Activated CD8-positive, alpha-beta memory T cell treated with anti-CD3 and anti-CD28 coated beads for 36 hours (primary cell): Measurements from ENCODE around the gene GCH1. TPM values are rescaled to one million over a fixed set of nuclear protein-coding genes. Genes with fewer than 3 reads are reported as not detected.

Source experiments
- CTCF ChIA-PET: fragments of 350-600 bp; sonication (Branson Sonifier 250); formaldehyde crosslinking; loops from one replicate; lab custom pipeline; 2021; ENCODE audit warnings: antibody characterized with exemption; lab: Charles Lee
- POLR2A ChIA-PET: fragments of 350-600 bp; sonication (Branson Sonifier 250); formaldehyde crosslinking; loops from one replicate; lab custom pipeline; 2021; ENCODE audit warnings: antibody characterized with exemption; lab: Charles Lee
- total RNA-seq, 2 experiments: library from RNA; stranded (reverse); gene quantifications; one replicate each; pipeline ENCODE4 v1.2.3, GENCODE V29; 2021

Gene GCH1
- total RNA-seq, 2 experiments from 2014 or later: 29.7 to 32.5 TPM

DNA sequence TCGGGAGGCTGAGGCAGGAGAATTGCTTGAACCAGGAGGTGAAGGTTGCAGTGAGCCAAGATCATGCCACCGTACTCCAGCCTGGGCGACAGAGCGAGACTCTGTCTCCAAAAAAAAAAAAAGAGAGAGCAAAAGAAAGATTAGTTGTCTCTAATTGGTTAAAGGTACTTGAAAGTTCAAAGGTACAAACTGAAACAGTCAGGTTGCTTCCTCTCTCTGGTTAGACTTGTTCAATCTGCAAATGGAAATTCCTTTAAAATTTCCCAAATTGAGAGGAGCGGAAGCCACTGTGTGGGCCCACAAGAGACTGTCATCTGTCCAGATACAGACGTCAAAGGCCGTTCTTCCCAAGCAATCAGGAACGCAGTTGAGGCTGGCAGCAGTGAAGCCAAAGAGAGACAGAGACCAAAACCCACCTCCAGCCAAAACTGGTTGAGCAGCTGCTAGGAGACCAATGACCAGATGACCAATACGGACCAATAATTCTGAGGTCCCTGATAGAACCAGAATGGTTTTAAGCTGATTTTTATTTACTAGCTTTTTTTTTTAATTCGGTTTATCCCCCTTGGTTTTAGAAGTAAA lies 63.6 kb downstream of the GCH1 start:
- CTCF ChIA-PET: no interaction called here
- POLR2A ChIA-PET: no interaction called here

DNA sequence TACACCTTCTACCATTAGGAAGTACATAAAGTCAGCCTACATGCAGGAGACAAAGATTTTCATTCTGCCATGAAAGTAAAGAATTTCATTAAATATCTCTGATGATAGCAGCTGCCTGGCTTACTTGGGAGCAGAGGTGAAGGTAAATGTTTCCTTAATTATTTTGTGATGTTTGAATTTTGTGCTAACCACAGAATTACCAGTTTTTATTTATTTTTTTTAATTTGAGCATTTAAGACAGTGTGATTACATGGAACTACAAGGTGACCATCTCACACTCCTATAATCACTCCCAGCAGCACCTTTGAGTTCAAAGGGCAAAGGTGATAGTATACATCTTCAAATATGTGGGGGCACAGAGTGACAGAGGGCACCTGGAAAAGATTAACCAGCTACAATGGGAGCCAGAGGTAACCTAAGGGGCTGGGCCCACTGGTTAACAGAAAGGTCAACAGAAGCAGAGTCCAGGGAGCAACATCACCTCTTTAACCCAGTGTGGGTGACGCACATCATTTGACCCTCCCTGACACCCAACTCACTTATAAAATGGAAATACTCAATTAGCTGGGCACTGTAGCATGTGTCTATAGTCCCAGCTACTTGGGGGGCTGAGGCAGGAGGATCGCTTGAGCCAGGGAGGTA lies 65.0 kb downstream of the GCH1 start:
- CTCF ChIA-PET: interaction anchor here (0.7 kb wide), 1 partner anchor 30 kb away, joined by 4 read pairs; no protein-coding TSS in a partner anchor
- POLR2A ChIA-PET: no interaction called here

DNA sequence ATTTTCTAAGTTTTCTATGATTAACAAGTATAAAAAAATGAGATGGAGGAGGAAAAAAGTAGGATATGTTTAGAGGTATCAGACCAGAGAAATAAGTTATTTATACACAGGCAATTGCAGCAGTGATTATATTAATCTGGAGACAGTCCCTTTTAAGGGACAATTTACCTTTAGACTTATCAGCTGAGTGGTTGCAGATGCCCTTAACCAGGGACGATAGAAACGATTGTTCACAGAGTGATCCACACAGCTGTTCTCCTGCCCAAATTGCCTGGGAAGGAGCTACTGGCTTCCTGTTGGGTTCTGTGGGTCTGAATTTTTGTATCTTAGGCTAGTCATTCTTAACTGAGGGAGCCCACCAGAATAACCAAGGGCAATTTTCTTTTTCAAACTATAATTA lies 66.4 kb downstream of the GCH1 start:
- ChIA-PET CTCF (no interaction called here), POLR2A (no interaction called here)

DNA sequence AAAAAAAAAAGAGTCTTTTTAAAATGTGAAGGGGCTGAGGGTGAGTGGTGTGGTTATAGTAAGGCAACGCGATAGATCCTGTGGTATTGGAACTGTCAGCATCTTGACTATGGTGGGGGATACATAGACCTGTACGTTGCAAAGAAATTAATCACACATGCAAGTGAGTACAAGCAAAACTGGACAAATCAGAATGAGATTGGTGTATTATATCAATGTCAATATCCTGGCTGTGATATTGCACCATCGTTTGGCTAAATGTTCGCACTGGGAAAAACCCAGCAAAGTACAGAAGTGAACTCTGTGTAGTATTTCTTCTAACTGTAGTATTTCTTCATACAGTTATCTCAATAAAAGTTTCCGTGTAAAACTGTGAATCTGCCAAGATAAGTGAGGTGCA lies 67.9 kb downstream of the GCH1 start:
- ChIA-PET POLR2A (no interaction called here), CTCF (no interaction called here)

DNA sequence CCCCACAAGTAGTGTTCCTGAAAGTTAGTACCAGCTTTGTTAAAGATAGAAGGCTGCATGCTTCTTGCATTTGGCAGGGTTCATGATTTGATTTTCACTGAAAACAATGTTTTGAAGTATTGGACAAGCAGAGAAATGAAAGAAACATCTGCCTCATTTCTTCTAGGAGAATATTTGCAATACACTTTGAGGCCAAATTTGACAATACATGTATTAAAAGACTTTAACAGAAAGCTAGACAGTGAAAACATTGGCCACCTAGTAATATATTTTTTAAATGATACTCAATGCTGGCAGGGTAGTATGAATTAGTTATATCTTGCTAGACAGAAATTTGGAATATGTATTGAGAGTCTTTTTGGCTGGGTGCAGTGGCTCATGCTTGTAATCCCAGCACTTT lies 68.5 kb downstream of the GCH1 start:
- ChIA-PET POLR2A (no interaction called here), CTCF (no interaction called here)

DNA sequence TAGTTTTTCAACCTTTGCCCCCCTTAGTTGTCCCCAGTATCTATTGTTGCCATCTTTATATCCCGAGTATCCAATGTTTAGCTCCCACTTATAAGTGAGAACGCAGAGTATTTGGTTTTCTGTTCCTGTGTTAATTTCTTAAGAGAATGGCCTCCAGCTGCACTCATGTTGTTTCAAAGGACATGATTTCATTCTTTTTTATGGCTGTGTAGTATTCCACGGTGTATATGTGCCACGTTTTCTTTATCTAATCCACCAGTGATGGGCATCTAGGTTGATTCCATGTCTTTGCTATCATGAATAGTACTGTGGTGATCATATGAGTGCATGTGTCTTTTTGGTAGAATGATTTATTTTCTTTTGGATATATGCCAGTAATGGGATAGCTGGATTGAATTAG lies 72.0 kb downstream of the GCH1 start:
- ChIA-PET CTCF (interaction anchor here (0.7 kb wide), 1 partner anchor 10 kb away, joined by 3 read pairs; no protein-coding TSS in a partner anchor), POLR2A (no interaction called here)

DNA sequence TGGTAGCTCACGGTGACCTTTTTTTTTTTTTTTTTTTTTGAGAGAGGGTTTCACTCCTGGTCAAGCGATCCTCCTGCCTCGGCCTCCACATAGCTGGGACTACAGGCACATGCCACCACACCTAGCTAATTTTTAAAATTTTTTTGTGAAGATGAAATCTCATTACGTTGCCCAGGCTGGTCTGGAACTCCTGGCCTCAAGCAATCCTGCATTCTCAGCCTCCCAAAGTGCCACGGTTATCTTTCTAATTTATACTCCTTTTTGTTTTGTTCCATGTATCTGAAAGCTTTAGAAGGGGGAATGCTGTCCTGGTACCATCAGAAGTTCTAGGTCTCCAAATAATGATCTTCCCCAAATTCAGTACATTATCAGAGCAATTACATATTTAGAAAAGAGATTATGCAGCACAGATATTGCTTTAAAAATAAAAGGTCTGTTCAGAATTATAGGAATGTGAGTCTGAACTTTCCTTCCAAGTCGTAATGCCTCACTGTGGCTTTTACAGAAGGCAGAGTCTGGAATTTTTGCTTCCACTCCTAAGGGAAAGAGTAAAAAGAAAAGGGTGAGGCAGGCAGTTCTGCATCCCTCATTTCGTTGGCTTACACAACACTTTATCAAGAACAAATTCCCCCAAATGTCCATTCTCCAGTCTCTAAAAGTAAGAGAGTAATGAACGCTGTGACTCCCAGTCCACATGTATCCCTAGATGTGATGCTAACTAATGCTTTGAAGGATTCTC lies 73.0 kb downstream of the GCH1 start:
- CTCF ChIA-PET: interaction anchor here (0.6 kb wide), 1 partner anchor 13 kb away, joined by 3 read pairs; no protein-coding TSS in a partner anchor
- POLR2A ChIA-PET: interaction anchor here (0.6 kb wide), 1 partner anchor 211 kb away, joined by 3 read pairs; no protein-coding TSS in a partner anchor

DNA sequence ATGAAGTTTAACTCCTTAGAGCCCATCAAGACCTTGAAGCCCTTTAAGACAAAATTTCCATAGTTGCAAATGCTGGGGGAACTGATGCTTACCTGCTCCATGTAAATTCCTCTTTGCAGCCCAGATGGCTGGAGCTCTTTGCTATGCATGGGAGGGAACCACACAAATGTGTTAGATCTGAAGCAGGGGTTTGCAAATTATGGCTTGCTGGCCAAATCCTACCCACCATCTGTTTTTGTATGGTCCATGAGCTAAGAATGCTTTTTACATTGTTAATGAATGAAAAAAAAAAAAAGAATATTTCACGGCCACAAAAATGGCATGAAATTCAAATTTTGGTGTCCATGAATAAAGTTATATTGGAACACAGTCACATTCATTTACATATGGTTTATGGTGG lies 74.6 kb downstream of the GCH1 start:
- ChIA-PET CTCF (interaction anchor here (0.7 kb wide), 1 partner anchor 443 kb away, joined by 3 read pairs; no protein-coding TSS in a partner anchor), POLR2A (no interaction called here)

DNA sequence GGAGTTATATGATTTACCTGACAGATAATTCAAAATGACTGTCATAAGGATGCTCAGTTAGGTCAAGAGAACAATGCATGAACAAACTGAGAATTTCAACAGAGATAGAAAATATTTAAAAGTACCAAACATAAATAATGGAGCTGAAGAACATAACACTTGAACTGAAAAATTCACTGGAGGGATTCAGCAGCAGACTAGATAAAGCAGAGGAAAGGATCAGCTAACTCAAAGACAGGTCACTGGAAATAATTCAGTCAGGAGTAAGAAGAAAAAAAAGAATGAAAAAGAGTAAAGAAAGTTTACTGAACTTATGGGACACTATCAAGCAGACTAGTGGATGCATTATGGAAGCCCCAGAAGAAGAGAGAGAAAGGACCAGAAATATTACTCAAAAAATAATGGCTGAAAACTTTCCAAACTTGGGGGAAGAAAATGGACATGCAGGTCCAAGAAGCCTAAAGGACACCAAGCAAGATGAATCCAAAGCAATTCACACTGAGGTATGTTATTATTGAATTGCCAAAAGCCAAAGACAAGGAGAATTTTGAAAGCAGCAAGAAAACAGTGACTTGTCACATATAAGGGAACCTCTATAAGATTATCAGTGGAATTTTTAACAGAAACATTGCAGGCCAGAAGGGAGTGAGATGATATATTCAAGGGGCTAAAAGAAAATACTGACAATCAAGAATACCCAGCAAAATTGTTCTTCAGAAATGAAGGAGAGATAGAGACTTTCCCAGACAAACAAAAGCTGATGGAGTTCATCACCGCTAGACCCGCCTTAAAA lies 78.7 kb downstream of the GCH1 start:
- ChIA-PET CTCF (no interaction called here), POLR2A (no interaction called here)

DNA sequence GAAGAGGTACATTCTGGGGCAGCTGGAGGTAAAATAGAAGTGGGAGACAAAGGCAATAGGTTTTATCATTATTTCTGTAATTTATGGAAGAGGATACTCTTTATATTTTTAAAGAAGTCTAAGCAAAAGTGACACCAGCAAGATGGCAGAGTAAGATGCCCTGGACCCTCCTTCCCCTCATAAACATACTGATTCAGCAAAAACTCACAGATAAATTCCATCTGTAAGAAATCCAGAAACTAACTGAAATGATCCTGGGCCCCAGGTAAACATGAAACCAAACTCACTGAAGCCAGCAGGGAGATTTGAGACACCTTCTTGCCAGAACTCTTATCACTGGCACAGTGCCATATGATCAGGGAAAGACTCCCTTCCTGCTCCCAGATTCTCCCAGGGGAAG lies 79.9 kb downstream of the GCH1 start:
- CTCF ChIA-PET: no interaction called here

DNA sequence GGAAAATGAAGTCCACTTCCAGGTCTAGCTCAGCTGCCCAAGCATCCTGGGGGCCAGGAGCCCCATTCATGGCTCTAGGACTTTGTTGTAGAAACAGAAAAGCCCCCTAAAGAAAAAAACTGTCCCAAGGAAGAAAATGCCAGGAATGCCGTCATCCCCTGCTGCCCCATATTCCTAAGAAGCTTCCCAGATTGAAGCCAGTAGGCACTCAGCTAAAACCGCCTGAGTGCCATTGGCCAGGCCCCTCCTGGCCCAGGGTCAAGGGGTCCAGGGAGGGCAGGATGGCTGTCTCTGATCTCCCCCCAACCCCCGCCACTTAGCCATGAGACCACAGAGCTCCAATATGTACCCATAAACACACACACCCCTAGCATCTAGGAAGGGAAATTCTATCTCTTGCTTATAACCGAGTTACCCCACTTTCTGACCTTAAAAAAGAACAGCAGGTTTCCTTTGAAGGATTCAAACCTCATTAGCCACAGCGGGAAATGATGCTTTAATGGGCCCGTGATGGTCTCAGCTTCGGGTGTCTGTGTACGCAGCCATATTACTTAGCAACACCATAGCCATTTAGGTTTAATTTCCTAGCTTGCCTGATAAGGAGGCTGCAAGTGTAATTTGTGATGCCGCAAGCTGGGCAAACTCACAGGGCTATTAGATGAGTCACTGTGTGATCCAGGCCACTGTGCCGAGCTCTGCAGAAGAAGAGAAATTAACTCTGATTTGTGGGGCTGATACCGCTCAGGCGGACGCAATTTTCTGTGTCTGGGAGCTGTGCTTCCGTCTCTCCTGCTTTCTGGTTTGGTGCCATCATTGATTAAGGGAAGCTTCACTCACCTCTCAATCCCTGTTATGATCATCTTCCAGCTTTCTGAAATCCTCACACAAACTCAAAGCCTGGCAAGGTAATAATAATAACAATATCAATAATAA lies 84.2 kb downstream of the GCH1 start:
- CTCF ChIA-PET: interaction anchor here (1.0 to 2.0 kb wide), 2 partner anchors 13 to 157 kb away, joined by 3 to 8 read pairs; no protein-coding TSS in a partner anchor
- POLR2A ChIA-PET: no interaction called here

More for the DNA sequence above, 79.9 kb downstream of the GCH1 start:
- POLR2A ChIA-PET: no interaction called here

DNA sequence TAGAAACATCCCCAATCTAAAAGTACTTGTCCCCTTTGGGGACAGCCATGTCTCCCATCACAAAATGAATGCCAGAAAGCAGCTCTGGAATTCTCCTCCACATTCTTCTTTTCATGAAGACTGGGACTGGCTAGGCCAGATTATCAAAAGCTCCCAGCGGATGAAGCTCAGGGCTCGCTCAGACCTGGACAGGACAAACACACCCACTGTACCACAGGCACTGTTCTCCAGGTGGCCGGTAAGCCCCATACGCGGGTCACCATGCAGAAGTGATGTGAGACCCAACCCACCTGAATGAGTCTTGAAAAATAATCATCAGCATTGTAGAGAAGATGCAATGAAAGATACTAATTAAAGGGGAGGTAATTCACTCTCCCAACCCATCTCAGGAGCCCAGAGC lies 85.1 kb downstream of the GCH1 start:
- ChIA-PET CTCF (interaction anchor here (2.0 kb wide), 1 partner anchor 12 kb away, joined by 8 read pairs; no protein-coding TSS in a partner anchor), POLR2A (no interaction called here)

DNA sequence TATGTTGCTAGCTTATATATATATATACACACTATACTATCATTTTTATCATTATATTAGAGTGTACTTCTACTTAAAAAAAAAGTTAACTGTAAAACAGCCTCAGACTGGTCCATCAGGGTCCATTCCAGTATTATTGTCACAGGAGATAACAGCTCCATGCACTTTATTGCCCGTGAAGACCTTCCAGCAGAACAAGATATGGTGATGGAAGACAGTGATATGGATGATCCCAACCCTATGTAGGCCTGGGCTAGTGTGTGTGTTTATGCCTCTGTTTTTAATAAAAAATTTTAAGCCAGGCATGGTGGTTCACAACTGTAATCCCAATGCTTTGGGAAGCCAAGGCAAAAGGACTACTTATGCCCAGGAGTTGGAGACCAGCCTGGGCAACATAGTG lies 86.2 kb downstream of the GCH1 start:
- ChIA-PET CTCF (interaction anchor here (0.7 kb wide), 1 partner anchor 11 kb away, joined by 3 read pairs; no protein-coding TSS in a partner anchor), POLR2A (no interaction called here)

DNA sequence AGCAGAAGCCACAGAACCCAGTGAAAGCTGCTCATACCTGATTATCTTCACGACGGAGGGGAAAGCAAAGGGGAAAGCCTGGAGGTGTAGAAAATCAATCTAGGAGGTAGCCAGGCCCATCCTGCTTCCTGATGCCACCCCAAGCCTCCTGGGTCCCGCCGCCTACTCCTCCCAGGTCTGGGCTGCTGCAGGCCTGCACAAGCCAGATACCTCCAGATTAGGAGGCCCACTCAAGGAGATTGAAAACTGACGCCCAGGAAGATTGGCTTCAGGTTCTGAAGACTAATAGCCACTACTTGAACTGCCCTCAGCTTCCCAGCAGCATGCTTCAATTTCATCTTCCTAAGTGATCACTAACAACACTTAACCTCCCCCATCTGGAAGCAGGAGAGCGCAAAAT lies 87.1 kb downstream of the GCH1 start:
- ChIA-PET POLR2A (no interaction called here), CTCF (no interaction called here)

DNA sequence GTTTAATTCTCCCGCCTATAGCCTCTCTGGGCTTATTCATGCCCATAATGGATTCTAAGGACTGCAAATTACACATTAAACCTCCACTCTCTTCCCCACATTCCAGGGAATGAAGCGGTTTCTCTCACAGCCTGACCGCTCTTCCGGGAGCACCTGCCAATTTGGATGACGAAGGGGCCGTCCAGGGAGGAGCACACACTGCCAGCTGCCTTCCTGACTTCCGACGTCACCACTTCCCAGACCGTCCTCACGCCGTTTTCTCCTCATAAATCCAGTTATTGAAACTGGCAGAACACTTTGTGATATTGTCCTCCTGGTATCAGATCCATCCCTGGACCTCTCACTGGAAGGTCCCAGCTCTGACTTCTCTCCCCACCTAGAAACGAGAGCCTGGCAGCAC lies 87.6 kb downstream of the GCH1 start:
- CTCF ChIA-PET: no interaction called here
- POLR2A ChIA-PET: no interaction called here

DNA sequence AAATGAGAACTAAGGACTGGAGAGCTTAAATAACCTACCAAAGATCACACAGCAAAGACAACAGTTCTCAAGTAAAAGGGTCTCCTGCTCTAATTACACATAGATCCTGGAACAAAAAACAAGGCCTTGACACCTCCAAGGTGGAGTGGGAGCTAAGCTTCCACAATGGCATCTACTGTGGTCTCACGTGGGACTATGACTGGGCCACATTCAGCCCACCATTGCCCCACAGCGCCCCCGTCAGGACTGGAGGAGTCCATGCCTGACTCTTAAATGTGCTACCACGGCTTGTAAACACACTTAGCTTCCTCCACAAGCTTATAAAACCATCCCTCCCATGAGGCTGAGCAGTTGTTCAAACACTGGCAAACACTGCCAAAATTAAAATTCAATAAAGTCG lies 88.5 kb downstream of the GCH1 start:
- POLR2A ChIA-PET: no interaction called here

DNA sequence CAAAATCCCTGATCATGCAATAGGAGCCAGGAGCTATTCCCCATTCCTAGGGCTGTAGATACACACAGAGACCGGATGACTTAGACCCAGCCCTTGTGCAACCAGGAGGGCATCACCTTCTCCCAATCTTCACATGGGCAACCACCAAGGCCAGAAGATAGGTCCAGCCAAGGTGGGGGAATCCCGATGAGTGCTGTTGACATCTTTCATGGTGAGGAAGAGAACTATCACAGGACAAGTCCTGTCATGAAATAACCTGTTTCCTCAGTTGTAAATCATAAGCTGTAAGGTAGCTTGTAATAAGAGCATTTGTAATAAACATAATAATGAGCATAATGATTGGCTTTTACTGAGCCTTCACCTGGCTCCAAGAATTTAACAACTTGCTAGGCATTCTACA lies 89.5 kb downstream of the GCH1 start:
- CTCF ChIA-PET: no interaction called here
- POLR2A ChIA-PET: no interaction called here

More for the DNA sequence above, 88.5 kb downstream of the GCH1 start:
- CTCF ChIA-PET: interaction anchor here (0.9 kb wide), 1 partner anchor 9 kb away, joined by 3 read pairs; no protein-coding TSS in a partner anchor

DNA sequence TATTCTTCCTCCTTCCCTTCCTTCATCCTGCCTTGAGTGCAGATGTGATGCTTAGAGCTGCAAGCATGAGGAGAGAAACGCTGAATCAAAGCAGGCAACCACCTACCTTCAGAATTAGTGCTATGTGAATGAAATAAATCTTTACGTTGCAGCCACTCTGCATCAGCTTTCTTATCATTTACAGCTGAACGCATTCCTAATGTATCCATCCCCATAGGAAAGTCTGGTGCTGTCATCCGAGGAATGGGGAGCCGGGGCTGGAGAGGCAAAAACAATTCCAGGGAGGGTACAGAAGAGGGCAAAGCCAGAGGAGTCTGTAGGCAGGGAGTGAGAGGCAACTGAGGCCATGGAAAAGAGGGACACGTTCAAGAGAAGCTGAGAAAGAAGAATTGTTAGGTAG lies 90.0 kb downstream of the GCH1 start:
- ChIA-PET CTCF (no interaction called here), POLR2A (no interaction called here)
